HG03135 (cell line): ENCODE data around the gene RBM17.
"Not testable (repeated sequence)": the region's sequence is repeated elsewhere in the genome, so short reads cannot be mapped to it uniquely, and the experiment has no call there.

Source experiments
- ATAC-seq: cut with Tn5 transposase; IDR thresholded peaks from one replicate; pipeline ENCODE4 v1.9.1; 2021; ENCODE audit warnings: mild to moderate bottlenecking, moderate library complexity; ENCODE audit not compliant: unreplicated experiment

Gene RBM17

DNA sequence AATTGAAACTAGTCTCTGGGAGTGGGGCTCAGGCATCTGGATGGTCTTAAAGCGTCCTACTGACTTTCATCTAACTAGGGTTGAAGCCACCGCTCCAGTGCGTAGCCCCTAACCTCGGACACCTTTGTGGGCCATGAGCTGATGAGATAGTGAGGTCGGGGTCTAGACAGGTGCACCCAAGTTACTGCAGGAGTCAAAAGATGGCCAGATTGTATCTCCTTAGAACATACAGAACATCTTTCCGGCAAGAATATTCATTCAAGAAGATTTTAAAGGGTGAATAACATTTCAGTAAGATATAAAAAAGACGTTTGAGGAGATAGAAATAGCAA, 20.6 kb downstream of the RBM17 start:
- no peak for ATAC-seq

DNA sequence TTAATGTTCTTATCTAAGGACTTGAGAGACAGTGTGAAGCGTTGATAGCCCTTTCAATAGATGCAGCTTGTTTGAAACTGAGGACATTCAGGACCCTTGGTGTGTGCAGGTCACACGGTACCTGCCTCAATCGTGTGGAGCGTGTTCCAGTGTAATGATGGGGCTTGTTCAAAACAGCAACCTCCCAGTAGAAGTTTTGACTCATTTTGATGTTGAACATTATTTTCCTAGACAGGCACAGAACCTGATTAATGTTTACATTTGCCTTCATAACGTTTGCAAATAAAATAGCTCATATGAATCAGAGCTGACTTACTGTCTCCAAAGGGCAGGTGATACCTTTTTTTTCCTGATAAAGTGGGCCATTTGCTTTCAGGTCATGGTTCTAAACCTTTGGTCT, 21.3 kb downstream of the RBM17 start:
- no peak for ATAC-seq

DNA sequence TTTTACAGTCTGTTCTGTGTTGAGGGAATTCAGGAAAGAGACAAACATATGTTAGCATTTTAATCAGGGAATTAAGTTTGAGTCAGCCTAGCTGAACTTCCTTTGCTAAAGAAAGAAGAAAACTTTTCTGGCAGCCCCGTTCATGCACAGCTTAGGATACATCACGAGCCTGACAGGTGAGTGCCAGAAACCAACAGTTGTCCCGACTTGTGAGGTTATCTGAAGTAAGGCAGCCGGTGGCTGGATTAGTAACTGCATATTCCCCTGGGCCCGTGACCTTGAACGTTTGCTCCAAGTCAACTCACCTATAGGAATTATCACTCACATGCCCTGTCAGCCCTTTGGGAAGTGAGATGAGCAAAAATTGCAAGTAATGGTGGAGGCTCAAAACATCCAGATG, 24.1 kb downstream of the RBM17 start:
- ATAC-seq: no peak

DNA sequence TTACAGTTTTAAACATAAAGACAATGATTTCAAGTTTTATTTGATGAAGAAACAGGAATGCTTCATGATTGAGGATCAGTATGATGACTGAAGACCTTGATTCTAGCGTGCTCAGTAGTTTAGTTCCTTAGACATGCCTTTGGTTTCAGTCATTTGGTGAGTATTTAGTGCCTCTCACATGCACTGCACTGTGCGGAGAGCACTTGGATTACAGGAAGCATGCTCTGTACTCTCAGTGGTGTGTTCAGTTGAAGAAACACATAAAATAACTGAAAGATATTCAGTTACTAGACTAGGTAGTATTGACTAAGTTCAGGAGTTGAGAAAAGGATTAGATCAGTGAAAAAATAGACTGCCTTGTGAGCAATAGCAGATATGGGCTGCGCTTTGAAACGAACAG, 25.5 kb downstream of the RBM17 start:
- ATAC-seq: no peak

DNA sequence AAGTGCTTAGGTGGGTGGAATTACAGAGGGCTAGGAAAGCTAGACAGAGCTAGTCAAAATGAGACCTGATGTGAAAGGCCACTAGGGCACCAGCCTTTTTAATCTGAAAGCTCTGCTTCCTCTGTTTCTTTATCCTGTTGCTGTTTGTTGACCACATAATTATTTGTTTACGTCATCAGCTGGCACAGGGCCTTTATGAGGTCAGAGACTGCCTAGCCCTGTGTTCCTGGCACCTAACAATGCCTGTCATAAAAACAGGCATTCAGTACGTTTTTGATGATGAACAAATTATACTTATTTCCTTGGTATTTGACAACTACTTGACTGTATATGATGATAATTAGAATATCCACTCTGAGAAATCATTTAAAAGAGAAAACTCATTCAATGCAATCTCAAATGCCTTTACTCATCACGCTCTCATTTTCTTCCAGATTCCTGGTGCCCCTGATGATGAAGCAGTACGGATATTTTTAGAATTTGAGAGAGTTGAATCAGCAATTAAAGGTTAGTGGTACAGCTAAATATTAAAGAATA, 26.0 kb downstream of the RBM17 start:
- no peak for ATAC-seq

DNA sequence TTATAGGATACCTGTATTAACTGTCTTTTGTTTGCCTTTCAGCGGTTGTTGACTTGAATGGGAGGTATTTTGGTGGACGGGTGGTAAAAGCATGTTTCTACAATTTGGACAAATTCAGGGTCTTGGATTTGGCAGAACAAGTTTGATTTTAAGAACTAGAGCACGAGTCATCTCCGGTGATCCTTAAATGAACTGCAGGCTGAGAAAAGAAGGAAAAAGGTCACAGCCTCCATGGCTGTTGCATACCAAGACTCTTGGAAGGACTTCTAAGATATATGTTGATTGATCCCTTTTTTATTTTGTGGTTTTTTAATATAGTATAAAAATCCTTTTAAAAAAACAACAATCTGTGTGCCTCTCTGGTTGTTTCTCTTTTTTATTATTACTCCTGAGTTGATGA, 26.6 kb downstream of the RBM17 start:
- no peak for ATAC-seq

DNA sequence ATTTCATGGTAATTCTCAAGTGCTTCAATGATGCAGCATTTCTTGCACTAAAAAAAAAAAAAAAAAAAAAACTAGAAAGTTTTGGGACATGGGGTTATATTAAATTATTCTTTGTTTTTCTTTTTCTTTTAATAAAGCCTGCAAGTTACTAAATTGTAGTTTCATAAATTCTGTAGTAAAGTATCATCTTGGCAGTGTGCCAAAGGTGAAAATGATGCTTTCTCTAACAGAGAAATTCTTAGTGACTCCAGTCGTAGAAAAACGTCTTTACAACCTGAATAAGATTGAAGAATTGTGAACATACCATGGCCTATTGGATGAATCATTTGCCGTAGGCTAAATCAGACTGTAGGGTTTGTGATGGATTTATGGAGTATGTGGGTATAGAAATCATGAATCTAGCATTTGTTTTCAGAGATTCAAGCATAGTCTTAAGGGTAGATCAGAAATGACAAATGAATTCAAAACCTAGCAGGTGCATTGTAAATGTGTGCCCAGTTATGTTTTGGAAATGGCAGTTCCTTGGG, 27.1 kb downstream of the RBM17 start:
- no peak for ATAC-seq

DNA sequence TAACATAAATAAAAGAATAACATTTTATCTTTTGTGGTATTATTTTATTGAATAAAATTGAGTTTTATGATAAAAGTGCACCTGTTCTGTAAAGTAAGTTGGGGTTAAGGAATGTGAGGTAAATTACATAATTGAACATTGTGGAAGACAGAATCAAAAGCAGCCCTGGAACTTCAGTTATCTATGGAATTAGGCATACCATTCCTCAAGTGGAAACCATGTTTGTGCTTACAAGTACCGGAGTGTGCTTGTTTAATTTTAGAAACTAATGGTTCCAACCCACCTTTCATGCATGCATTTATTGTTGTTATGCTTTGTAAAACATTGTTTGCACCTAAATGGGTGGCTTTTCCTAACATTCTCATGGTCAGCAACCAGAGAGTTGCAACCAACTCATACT, 28.0 kb downstream of the RBM17 start:
- ATAC-seq: no peak

DNA sequence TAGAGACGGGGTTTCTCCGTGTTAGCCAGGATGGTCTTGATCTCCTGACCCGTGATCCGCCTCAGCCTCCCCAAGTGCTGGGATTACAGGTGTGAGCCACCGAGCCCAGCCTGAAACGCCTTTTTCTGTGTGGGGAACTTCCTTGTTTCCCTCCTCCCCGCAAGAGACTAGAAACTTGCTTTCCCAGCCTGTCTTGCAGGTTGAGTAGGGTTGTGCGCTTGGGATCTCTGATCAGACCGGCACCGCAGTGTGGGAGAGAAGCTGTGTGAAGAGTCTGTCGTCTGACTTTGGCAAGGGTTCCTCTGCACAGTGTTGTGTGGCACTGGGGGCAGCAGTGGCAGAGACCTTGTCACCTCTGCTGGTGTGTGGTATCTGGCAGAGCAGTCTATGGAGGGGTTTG, 28.9 kb downstream of the RBM17 start:
- ATAC-seq: no peak

DNA sequence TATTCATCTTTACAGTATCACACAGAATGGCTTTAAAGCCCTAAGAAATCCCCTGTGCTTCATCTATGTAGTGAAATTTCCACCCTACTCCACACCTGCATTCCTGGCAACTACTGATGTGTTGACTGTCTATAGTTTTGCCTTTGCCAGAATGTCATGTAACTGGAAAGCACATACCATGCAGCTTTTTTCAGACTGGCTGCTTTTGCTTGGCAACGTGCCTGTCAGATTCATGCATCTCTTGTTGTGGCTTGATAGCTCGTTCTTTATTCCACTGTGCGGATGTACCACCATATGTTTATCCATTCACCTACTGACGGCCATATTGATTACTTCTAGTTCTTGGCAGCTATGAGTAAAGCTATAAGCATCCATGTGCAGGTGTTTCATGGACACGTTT, 30.6 kb downstream of the RBM17 start:
- ATAC-seq: no peak

DNA sequence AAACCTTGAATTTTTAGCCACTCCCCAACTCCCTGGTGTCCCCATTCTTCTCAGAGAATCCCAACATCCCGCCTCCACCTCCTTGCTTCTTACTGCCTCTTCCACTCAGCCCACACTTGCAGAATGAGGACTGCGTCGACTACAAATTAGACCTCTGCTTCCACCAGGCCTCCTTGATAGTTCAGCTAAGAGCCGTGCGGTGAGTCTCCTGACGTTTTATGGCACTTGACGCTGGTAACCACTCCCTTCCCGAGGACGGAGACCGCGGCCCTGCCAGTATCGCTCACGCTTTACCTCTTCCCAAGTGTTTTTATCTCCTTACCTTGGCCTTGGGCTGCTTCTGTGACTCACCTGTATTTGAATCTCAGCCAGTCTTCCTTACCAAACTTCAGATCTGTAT, 31.1 kb downstream of the RBM17 start:
- no peak for ATAC-seq

DNA sequence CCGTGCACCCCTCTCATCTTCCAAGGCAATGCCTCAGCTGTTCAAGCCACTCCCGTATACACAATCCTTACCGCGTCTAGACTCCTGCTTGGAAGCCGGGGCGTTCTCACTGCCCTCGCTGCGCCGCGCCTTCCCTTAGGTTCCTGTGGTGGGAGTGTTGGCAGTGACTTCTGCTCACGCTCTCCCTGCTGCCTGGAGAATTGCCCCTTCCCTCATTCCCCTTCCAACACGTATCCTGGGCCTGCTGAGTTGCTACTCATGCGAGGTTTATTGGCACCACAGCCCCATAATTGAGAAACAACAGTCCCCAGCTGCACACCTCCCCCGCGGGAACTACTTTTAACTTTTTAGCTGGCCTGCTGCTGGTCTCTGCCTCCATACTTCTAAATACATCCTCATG, 31.9 kb downstream of the RBM17 start:
- no peak for ATAC-seq

DNA sequence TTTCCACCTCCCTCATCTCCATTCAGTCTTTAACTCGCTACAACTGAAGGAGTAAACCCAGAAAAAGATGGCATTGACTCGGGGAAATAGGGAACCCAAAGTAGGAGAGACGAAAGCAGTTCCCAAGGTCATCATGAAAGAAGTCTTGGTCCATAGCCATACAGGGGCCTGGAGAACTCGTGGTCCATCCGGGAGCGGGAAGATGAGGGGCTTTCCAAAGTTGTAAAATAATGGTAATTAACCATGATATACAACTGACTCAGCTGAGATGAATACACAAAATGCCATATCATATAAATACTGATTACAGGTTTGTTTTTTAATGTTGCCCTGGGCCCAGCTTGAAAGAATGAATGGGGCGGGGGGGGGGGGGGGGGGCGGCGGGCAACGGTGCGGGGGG, 32.3 kb downstream of the RBM17 start:
- ATAC-seq: no peak

DNA sequence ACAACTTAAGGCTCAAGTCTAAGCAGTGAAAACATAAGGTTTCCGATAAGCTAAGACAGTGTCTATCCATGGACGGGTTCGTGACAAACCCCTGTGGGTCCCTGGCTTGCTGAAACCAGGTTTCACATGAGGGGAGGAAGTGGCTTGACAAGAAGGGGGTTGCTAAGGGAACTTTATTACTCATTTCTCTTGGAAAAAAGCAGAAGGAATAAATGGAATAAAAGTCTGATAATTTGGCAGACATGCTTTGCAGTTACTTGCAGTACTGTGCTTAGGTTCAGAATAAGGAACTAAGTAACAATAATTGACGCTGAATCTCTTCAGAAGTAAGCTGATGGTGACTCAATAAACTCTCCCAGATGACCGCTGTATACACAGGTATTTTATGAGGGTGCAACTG, 34.7 kb downstream of the RBM17 start:
- ATAC-seq: no peak

DNA sequence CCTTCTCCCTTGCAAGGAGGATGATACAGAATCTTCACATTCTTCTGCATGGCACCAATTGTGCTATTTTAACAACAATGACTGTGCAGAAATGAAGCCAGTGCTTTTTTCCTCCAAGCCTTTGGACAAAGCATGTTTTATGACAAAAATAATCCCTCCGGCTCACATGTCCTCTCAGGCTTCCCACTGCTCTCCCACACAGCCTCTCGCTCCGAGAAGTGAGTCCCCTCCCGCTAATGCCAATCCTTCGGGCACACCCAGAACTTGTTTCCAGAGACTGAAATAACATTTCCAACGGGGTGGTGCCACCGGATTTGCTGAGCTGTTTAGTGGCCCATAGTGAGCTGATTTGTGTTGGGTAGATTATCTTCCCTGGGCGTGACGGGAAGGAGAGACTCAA, 35.8 kb downstream of the RBM17 start:
- no peak for ATAC-seq

DNA sequence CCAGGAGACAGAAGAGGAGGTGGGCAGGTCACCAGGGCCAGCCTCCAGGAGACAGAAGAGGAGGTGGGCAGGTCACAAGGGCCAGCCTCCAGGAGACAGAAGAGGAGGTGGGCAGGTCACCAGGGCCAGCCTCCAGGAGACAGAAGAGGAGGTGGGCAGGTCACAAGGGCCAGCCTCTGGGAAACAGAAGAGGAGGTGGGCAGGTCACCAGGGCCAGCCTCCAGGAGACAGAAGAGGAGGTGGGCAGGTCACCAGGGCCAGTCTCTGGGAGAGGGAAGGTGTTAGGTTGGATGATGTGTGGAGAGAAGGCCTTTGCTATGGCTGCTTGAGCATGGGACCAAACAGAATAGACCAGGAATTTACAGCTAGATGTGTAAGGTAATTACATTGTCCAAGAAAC, 38.6 kb downstream of the RBM17 start:
- not testable (repeated sequence) for ATAC-seq

DNA sequence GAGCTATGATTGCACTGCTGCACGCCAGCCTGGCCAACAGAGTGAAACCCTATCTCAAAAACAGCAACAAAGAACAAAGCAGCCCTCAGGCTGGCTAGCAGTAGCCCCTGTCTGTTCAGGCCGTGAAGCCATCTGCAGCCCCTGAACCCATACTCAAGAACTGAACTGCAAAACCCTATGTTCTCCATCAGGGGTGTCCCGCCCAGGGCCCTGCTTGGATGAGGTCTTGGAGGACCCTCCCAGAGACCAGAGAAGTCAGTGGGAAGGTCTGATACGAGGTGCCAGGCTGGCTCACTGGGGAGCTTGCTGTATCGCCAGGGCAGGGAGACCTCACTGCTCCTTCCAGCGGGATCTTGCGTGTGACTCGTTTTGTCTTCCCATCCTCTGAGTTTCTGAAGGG, 39.3 kb downstream of the RBM17 start:
- no peak for ATAC-seq

DNA sequence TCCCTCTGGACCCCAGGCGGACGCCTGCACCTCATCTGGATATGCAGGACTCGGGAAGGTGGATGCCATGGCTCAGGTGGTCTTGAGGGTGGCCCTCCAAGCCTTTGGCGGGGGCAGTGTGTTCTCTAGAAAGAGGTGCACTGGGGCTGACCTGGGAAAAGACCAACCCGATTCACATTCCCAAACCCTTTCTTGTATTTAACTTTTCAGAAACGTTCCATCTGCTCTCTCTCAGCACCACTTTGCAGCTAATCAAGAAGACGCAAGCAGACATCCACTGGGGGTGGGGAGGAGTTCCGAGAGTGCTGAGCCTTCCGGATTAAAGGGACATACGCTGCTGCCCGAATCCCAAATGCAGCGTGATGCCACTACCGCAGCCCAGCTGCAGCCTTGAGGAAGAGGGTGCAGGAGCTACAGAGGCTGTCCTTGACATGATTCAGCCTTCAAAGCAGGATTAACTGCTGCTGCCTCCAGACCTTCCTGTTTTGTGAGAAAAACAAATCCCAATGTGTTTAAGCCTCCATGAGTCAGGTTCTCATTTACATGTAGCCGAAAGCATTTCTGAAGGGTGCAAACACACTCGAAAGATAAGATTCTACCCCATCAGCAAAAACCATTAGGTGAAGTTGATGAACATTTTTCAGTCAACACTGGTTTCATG, 39.9 kb downstream of the RBM17 start:
- no peak for ATAC-seq

DNA sequence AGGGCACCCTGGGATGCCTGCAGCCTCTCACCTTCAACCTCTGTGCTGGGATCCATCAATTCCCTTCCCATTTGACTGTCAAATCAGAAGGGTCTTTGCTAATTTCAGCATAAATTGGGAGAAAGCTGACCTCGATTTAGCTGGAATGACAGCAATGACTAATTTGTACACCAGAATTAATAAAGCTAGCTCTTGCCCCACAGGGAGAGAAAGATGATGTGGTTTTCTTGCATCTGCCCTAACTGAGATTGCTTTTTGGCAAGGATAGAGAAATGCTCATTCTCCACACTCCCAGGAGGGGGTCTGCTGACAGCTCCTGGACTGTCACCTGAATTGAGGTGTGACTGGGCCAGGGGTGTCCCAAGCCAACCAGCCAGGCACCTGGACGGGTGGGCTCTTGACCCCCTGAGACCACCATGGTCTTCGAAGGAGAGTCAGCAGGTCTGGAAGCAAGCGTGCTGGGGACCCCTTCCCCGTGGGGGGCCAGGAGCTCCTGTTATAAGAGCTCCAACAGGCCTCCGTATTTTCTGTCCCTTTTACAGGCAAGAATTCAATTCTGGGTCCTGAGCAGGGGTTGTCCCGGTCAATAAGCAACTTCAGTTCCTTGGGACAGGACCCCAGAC, 42.1 kb downstream of the RBM17 start:
- no peak for ATAC-seq

DNA sequence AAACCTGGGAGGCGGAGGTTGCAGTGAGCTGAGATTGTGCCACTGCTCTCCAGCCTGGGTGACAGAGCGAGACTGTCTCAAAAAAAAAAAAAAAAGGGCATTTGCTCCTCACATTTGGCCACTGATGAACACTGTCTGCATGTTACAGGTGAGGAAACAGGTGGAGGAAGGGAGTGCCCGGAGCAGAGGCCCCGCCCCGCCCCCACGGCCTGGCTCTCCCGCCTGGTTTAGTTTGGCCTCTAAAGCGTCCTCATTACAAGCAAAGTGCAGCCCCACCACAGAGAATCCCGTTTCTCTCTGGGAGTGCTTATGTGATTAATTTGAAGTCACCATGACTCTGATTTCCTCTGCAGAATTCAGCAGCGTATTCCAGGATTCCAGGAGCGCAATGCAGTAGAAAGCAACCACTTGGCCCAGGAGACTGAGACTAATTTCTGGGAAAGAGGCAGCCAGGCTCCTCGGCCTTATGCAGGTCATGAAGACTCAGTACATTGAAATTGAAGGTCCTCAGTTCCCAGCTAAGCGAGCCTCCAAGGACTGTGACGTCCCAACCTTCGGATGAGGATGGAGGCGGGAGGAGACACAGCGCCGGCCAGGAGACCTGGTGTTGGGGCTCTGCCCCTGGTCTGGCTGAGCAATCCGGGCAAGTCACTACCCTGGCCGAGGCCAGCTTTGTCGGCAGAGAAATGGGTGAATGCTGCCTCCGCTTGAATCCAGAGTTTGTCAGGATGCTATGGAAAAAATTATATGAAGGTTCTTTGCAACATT, 44.7 kb downstream of the RBM17 start:
- no peak for ATAC-seq

DNA sequence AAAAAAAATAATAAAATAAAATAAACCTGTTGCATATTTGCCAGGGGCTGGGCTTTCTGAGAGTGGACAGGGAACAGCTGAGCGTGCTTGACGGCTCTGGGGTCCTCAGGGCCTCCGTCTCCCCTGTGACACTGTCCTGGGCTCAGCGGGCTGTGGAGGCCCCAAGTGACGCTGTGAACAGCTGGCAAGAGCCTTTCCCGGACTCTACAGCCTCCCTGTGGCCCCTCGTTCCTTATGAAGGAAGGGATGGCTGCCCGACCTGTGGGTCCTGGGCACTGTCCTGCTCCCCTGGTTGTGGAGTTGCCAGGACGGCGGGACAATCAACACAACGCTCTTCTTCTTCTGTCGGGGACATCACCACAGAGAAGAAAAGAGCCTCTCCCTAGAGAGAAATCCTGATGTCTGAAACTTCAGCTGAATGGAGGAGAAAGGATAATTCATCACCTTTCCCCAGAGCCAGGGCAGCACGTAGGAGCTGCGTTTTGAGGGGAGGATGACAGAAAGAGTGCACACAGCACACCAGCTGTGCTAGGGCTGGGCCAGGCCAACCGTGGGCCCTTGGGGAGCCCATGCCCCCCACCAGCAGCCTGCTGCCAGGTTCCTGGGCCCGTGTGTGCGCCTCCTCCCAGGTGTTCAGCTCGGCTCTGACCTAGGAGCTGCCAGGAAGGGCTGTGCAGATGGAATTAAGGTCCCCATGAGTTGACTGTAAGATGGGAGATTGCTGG, 45.4 kb downstream of the RBM17 start:
- no peak for ATAC-seq
